HCT116 (cell line): ENCODE measurements around the gene RGS7. TPM values are rescaled to one million over a fixed set of nuclear protein-coding genes. Genes with fewer than 3 reads are reported as not detected.

Experiments used
- ATAC-seq: fragments of 200-7000 bp; cut with Tn5 transposase; 2 replicates; pipeline ENCODE4 v1.9.1; 2020; ENCODE audit warnings: mild to moderate bottlenecking, moderate library complexity
- BruUV-seq: library from RNA; stranded (reverse); fragments of 400-500 nt; replicated peaks from 2 replicates; lab custom pipeline; 2021; lab: Mats Ljungman, UMichigan
- CTCF ChIA-PET: fragments of 300-600 bp; sonication (Branson Sonifier 250); formaldehyde crosslinking; loops from one replicate; lab custom pipeline; 2021; ENCODE audit warnings: antibody characterized with exemption; lab: Charles Lee
- POLR2A ChIA-PET: fragments of 300-600, 350-600 bp; sonication (Branson Sonifier 250); formaldehyde crosslinking; loops from one replicate; lab custom pipeline; 2021; ENCODE audit warnings: antibody characterized with exemption; lab: Charles Lee
- RAD21 ChIA-PET, 2 experiments: fragments of 300-600 bp; sonication (Branson Sonifier 250); formaldehyde crosslinking; loops; one replicate each; lab custom pipeline; 2023; ENCODE audit warnings: low total read pairs in 2 of 2; ENCODE audit not compliant: uncharacterized antibody in 2 of 2, unreplicated experiment in 2 of 2, low non-redundant PET in 1 of 2; lab: Charles Lee
- DNase-seq: peaks from one replicate; pipeline ENCODE4 v3.0.0-alpha.2; 2010; ENCODE audit warnings: low read depth, low spot score
- H2AFZ ChIP-seq: fragments of 200-600 bp; shearing (Covaris generic), sonication (generic); 2 replicates; pipeline ENCODE4 v1.6.1; 2017; ENCODE audit warnings: low read depth, mixed run types, mixed read lengths, antibody characterized with exemption, low read length; ENCODE audit not compliant: poor library complexity, severe bottlenecking
- H3K27ac ChIP-seq: 2 replicates; pipeline ENCODE4 v1.5.1; 2012; ENCODE audit warnings: low read depth, low read length
- H3K27me3 ChIP-seq: fragments of 200-600 bp; sonication (generic); 2 replicates; pipeline ENCODE4 v1.6.1; 2016; ENCODE audit warnings: mixed run types, low read length, mixed read lengths; ENCODE audit not compliant: insufficient read depth
- H3K36me3 ChIP-seq, 2 experiments: fragments of 200-500 bp in 1 of 2; fragments of 200-600 bp in 1 of 2; sonication (Bioruptor generic) in 1 of 2; sonication (generic) in 1 of 2; 2 replicates each; pipeline versions ENCODE4 v1.5.1 to v1.6.1; 2014 to 2016; ENCODE audit warnings: low read length in 2 of 2, inconsistent platforms in 1 of 2, mixed read lengths in 1 of 2, mixed run types in 1 of 2; ENCODE audit not compliant: insufficient read depth in 2 of 2, control insufficient read depth in 1 of 2
- H3K4me1 ChIP-seq, 2 experiments: fragments of 200-600 bp in 1 of 2; sonication (generic) in 1 of 2; 2 replicates each; pipeline versions ENCODE4 v1.5.1 to v1.6.1; 2012 to 2017; ENCODE audit warnings: low read length in 2 of 2, inconsistent platforms in 1 of 2, mild to moderate bottlenecking in 1 of 2, mixed read lengths in 1 of 2, mixed run types in 1 of 2, moderate library complexity in 1 of 2; ENCODE audit not compliant: insufficient read depth in 2 of 2, control insufficient read depth in 1 of 2
- H3K4me2 ChIP-seq: fragments of 200-600 bp; sonication (generic); 2 replicates; pipeline ENCODE4 v1.6.1; 2017; ENCODE audit warnings: mixed run types, low read length, mixed read lengths
- H3K4me3 ChIP-seq, 2 experiments: fragments of 200-600 bp in 1 of 2; sonication (generic) in 1 of 2; replicated peaks in 1 of 2; 2 replicates each; pipeline ENCODE4 v1.5.1; 2011 to 2016; ENCODE audit warnings: low read length in 2 of 2, control low read depth in 1 of 2, low read depth in 1 of 2, mild to moderate bottlenecking in 1 of 2, mixed read lengths in 1 of 2, mixed run types in 1 of 2
- H3K79me2 ChIP-seq: fragments of 200-600 bp; sonication (generic); 2 replicates; pipeline ENCODE4 v1.6.1; 2017; ENCODE audit warnings: mild to moderate bottlenecking, mixed run types, low read length, moderate library complexity, mixed read lengths; ENCODE audit not compliant: insufficient read depth
- H3K9ac ChIP-seq: fragments of 200-600 bp; sonication (generic); 2 replicates; pipeline ENCODE4 v1.6.1; 2016; ENCODE audit warnings: low read length, mixed read lengths
- H3K9me2 ChIP-seq: fragments of 200-600 bp; sonication (generic), shearing (Covaris generic); 2 replicates; pipeline ENCODE4 v1.6.1; 2017; ENCODE audit warnings: mixed run types, mild to moderate bottlenecking, moderate library complexity; ENCODE audit not compliant: insufficient read depth
- H3K9me3 ChIP-seq, 2 experiments: fragments of 200-500 bp in 1 of 2; fragments of 200-600 bp in 1 of 2; sonication (Bioruptor generic) in 1 of 2; sonication (generic) in 1 of 2; 2 replicates each; pipeline ENCODE4 v1.6.1; 2014 to 2017; ENCODE audit warnings: low read length in 2 of 2, mixed read lengths in 2 of 2, inconsistent platforms in 1 of 2, low read depth in 1 of 2, mild to moderate bottlenecking in 1 of 2, mixed run types in 1 of 2, moderate library complexity in 1 of 2; ENCODE audit not compliant: control insufficient read depth in 1 of 2, insufficient read depth in 1 of 2
- H4K20me1 ChIP-seq: fragments of 200-600 bp; sonication (generic), shearing (Covaris generic); 2 replicates; pipeline ENCODE4 v1.6.1; 2017; ENCODE audit warnings: mixed run types, mild to moderate bottlenecking, moderate library complexity; ENCODE audit not compliant: insufficient read depth
- ATF3 ChIP-seq: IDR thresholded peaks from 2 replicates; pipeline ENCODE4 v1.6.1; 2012
- CBX3 ChIP-seq: IDR thresholded peaks from 2 replicates; pipeline ENCODE4 v1.6.1; 2012; ENCODE audit warnings: low read depth
- CEBPB ChIP-seq: IDR thresholded peaks from 2 replicates; pipeline ENCODE4 v1.6.1; 2012; ENCODE audit warnings: low read depth
- EZH2 ChIP-seq: fragments of 200-600 bp; sonication (generic); IDR thresholded peaks from 2 replicates; pipeline ENCODE4 v1.6.1; 2017; ENCODE audit warnings: antibody characterized with exemption, mixed run types
- JUND ChIP-seq: IDR thresholded peaks from 2 replicates; pipeline ENCODE4 v1.6.1; 2012
- RAD21 ChIP-seq: IDR thresholded peaks from 2 replicates; pipeline ENCODE4 v1.6.1; 2012; ENCODE audit warnings: low read depth, mild to moderate bottlenecking
- REST ChIP-seq: IDR thresholded peaks from 2 replicates; pipeline ENCODE4 v1.6.1; 2012; ENCODE audit warnings: low read depth
- SP1 ChIP-seq: IDR thresholded peaks from 2 replicates; pipeline ENCODE4 v1.6.1; 2012; ENCODE audit warnings: low read depth
- SRF ChIP-seq: IDR thresholded peaks from 2 replicates; pipeline ENCODE4 v1.6.1; 2012; ENCODE audit warnings: low read depth
- YY1 ChIP-seq: IDR thresholded peaks from 2 replicates; pipeline ENCODE4 v1.6.1; 2011; ENCODE audit warnings: low read length, low read depth, moderate library complexity, mild to moderate bottlenecking; ENCODE audit not compliant: insufficient replicate concordance; ENCODE audit errors: extremely low read depth
- ZBTB33 ChIP-seq: IDR thresholded peaks from 2 replicates; pipeline ENCODE4 v1.6.1; 2011; ENCODE audit warnings: mild to moderate bottlenecking, low read length, moderate library complexity; ENCODE audit not compliant: insufficient replicate concordance; ENCODE audit errors: extremely low read depth
- ZFX ChIP-seq: fragments of 450-650 bp; IDR thresholded peaks from 2 replicates; pipeline ENCODE4 v1.6.1; 2017
- ZNF274 ChIP-seq: fragments of 200-500 bp; sonication (Bioruptor generic); IDR thresholded peaks from 2 replicates; pipeline ENCODE4 v1.6.1; 2014; ENCODE audit warnings: mild to moderate bottlenecking, low read depth, low read length, inconsistent platforms
- intact Hi-C: fragments of 100-400 bp; cut with micrococcal nuclease; formaldehyde crosslinking; loops from 2 replicates; pipeline ENCODE4 v1.10.0; 2022
- total RNA-seq: library from RNA; stranded (reverse); gene quantifications from one replicate; pipeline ENCODE4 v1.2.1, GENCODE V29; 2021; ENCODE audit not compliant: unreplicated experiment

The RGS7 gene
- total RNA-seq, 1 experiment from 2014 or later: not detected

GRCh38 chr1:241139047-241139446 is 218.0 kb downstream of the RGS7 start:
- ChIA-PET POLR2A (no interaction called here), RAD21 (no interaction called here)
- Histone ChIP-seq H4K20me1 (no peaks in the 10 kb centered on the region), H3K4me3 (no peak overlapping the region)
- no peak for DNase-seq
- TF ChIP-seq JUND (no peak), ZNF274 (no peak)
- TF ChIP-seq, all 23 proteins: peak for 0
- intact Hi-C loops: no loop called here
- Histone ChIP-seq H3K9ac (no peak overlapping the region), H3K9me3 (peaks cover 4 to 6% of the 10 kb centered on the region in 2 experiments; a peak in 2 of 4 replicates), H3K36me3 (no peaks in the 10 kb centered on the region), H3K27me3 (no peaks in the 10 kb centered on the region), H3K9me2 (no peaks in the 10 kb centered on the region), H3K4me1 (no peaks in the 10 kb centered on the region), H3K27ac (no peak overlapping the region), H3K79me2 (no peaks in the 10 kb centered on the region), H2AFZ (no peak overlapping the region), H3K4me2 (no peak overlapping the region)
- CTCF ChIA-PET: no interaction called here
- BruUV-seq: no TSS peak
- ATAC-seq: no peak

GRCh38 chr1:241138248-241138647 is 218.8 kb downstream of the RGS7 start:
- Histone ChIP-seq H3K4me1 (no peaks in the 10 kb centered on the region), H3K27me3 (no peaks in the 10 kb centered on the region), H3K4me2 (no peak overlapping the region)
- POLR2A ChIA-PET: no interaction called here
- no peak for ATAC-seq
- intact Hi-C loops: no loop called here
- TF ChIP-seq SRF (no peak), YY1 (no peak), ZNF274 (no peak), ATF3 (no peak), SP1 (no peak), EZH2 (no peak), CEBPB (no peak), RAD21 (no peak), REST (no peak), ZFX (no peak), CBX3 (no peak), ZBTB33 (no peak)
- TF ChIP-seq, all 23 proteins: peak for 0
- Histone ChIP-seq H3K4me3 (no peak overlapping the region), H3K9me3 (peaks cover 4 to 6% of the 10 kb centered on the region in 2 experiments; a peak in 2 of 4 replicates), H3K27ac (no peak overlapping the region), H3K9me2 (no peaks in the 10 kb centered on the region), H4K20me1 (no peaks in the 10 kb centered on the region), H3K9ac (no peak overlapping the region), H3K36me3 (no peaks in the 10 kb centered on the region), H2AFZ (no peak overlapping the region), H3K79me2 (no peaks in the 10 kb centered on the region)
- DNase-seq: no peak
- CTCF ChIA-PET: no interaction called here
- BruUV-seq: no TSS peak
- RAD21 ChIA-PET: no interaction called here
